HTERT RPE-1 (cell line): ENCODE results near the gene JARID2.

ENCODE experiments used
- in situ Hi-C: fragments of 300-500 bp; cut with MboI; formaldehyde crosslinking; loops from 4 replicates; pipeline ENCODE4 v1.14.3; 2020; ENCODE audit warnings: low sequenced_read_pairs

The JARID2 gene

GRCh38 chr6:15479761-15480160 is 233.9 kb downstream of the JARID2 start:
- in situ Hi-C loops = no loop called here

DNA sequence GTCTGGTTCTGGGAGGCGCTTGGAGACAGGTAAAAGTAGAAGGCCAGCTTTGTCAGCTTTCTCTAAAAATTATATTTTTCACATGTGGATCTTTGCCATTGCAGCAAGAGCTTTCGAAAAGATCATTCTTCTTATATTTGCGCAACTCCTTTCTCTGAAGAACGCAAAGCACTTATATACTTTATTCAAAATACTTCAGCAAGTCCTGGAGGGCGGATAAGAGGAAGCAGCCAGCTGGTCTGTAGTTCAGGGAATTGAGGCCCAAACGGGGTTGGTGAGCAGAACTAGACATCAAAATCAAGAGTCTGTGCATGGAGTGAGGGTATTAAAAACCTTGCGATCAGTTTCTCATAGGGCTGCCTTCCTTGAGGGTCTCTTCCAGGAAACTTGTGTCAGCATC is 234.7 kb downstream of the JARID2 start:
- in situ Hi-C loops = no loop called here

- in situ Hi-C loops = no loop called here
These were observed 235.8 kb downstream of the JARID2 start for GRCh38 chr6:15481390-15482291.

GRCh38 chr6:15483060-15483459 is 237.2 kb downstream of the JARID2 start:
- in situ Hi-C loops = no loop called here

DNA sequence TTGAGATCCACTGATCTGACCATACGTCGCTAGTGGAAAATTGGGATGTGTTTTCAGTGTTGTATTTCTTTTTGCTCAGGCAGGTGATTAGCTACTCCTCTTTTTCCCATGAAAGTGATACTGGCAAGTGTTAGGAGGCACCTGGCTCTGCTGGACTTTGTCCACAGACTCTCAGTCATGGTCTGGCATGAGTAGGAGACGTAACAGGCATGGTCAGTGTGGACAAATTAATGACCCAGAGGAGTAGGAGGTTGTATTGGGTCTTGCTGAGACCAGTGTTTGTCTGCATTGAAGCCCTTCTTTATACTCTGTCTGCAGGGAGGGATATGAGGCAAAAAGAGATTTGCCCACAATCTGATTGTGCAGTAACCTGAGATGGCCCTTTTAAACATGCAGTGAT is 238.3 kb downstream of the JARID2 start:
- in situ Hi-C loops = no loop called here

DNA sequence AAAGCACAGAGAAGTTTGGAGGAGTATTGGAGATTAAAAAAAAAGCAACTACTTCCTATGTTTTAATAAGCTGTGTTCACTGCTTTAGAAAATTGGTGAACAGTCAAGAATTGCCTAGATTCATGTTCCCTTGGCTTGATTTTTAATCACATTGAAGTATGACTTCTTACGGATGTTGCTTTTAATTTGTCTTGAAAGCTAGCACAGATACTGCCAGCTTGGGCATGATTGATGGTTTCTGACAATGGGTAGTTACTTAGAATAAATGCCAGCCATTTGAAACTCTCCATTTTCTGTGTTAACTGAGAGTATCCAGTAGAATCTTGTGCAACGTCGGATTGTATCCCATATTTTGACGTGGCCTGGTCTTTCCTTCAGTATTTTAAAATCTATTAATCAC is 239.0 kb downstream of the JARID2 start:
- in situ Hi-C loops = no loop called here

GRCh38 chr6:15485936-15486335 is 240.1 kb downstream of the JARID2 start:
- in situ Hi-C loops = no loop called here

DNA sequence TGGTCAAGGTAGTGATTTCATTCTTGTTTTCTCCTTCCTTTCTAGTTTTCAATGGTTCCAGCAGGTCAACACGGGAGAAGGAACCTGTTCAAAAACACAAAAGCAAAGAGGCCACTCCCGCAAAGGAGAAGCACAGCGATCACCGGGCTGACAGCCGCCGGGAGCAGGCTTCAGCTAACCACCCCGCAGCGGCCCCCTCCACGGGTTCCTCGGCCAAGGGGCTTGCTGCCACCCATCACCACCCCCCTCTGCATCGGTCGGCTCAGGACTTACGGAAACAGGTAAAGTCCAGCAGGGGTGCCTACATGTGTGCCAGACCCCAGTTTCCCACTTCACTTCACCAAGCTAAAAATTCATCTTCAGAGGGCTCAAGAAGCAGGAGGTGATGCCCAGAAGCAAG is 241.4 kb downstream of the JARID2 start:
- in situ Hi-C loops = no loop called here

DNA sequence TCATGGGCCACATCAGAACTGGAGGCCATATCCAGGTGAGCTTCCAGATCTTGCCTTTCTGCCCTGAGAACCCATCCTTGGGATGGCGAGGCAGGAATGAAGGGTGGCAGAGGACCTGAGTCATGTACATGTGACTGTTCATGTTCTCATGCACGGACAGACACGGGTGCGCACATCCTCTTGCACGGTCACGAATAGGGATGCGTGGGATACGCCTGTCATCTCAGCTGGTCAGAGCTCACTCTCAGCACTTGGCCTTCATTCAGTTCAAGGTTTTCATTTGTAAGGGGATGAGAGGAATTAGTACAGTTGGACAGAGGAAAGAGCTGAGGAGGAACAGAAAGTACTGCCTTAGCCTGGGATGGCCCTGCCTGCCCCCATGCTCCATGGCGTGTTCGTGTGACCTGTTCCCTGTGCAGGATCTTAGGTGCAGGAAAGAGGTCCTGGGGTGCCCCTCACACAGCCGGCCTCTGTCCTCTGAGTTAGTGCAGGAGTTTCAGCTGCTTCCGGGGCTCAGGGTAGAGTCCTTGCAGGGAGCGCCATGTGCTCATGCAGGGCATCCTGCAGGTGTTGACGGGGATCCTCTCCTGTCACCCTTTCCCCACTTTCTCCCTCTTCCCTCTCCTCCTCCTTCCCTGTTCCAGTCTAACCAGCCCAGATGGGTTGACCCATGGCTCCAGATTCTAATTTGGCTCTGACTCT is 243.5 kb downstream of the JARID2 start:
- in situ Hi-C loops = no loop called here

GRCh38 chr6:15490242-15491100 is 244.6 kb downstream of the JARID2 start:
- in situ Hi-C loops = no loop called here

- in situ Hi-C loops = no loop called here
These were observed 245.6 kb downstream of the JARID2 start for GRCh38 chr6:15491255-15491985.

- in situ Hi-C loops = no loop called here
These were observed 246.1 kb downstream of the JARID2 start for GRCh38 chr6:15491986-15492269.

GRCh38 chr6:15493437-15494168 is 247.7 kb downstream of the JARID2 start:
- in situ Hi-C loops = no loop called here

DNA sequence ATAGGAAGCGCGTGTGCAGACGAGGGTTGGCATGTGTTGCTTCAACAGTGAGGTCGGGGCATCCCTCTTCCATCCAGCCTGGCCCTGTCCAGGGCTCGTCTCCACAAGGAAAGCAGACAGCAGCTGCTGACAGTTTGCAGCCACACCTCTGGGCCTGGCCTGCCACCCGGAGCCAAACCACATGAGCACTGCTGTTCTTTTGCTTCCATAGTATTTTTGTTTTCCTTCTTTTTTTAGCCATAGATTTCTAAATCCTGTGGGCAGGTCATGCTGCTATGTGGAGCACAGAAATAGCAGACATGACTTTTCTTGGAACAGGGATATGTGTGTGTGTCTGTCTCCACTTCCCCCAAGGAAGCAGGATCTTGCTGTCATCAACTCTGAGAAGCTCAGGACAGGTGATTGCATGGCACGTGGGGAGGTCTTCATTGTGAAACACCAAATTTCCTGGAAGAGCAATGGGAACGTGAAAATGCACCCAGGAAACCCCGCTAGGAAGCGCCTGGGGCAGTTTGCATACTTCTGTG is 249.6 kb downstream of the JARID2 start:
- in situ Hi-C loops = no loop called here

DNA sequence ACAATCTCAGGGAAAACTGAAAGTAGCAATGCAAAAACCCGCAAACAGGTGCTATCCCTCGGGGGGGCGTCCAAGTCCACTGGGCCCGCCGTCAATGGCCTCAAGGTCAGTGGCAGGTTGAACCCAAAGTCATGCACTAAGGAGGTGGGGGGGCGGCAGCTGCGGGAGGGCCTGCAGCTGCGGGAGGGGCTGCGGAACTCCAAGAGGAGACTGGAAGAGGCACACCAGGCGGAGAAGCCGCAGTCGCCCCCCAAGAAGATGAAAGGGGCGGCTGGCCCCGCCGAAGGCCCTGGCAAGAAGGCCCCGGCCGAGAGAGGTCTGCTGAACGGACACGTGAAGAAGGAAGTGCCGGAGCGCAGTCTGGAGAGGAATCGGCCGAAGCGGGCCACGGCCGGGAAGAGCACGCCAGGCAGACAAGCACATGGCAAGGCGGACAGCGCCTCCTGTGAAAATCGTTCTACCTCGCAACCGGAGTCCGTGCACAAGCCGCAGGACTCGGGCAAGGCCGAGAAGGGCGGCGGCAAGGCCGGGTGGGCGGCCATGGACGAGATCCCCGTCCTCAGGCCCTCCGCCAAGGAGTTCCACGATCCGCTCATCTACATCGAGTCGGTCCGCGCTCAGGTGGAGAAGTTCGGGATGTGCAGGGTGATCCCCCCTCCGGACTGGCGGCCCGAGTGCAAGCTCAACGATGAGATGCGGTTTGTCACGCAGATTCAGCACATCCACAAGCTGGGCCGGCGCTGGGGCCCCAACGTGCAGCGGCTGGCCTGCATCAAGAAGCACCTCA is 250.7 kb downstream of the JARID2 start:
- in situ Hi-C loops = no loop called here

DNA sequence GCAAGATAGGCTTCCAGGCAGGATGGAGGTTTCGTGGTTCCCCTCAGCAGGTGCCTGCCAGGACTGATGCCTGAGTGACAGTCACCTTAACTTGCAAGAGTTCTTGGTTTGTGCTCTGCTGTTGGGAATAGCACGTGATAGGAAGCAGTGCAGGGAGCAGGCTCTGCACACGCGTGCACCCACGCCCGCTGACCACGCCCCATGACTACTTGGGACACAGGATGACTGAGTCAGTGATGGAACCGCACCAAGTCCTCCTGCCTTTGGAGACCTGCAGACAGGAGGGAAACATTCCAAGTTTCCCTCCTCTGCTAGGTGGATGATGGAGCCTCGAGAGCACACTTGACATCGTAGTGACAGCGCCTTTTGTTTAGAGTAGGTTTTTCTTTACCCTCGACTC is 252.8 kb downstream of the JARID2 start:
- in situ Hi-C loops = no loop called here

- in situ Hi-C loops = no loop called here
These were observed 253.3 kb downstream of the JARID2 start for GRCh38 chr6:15499125-15499524.

DNA sequence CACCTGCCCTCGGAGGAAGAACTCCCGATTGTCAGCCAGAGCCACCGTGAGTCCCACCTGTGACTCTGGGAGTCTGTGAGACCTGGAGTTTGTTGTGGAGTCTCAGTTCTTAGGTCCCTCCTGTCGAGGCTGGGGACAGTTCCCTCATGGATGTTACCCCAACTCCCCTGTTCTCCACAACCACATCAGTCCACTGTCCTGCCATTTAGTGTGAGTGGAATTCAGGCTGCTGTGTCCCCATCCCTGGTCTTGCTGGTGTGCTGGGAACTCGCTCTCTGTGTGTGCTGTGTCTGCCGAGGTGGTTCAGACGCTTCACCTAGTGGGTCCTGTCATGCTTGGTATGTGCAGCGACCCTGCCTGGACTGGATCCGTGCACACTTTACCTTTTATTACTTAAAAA is 253.7 kb downstream of the JARID2 start:
- in situ Hi-C loops = no loop called here

DNA sequence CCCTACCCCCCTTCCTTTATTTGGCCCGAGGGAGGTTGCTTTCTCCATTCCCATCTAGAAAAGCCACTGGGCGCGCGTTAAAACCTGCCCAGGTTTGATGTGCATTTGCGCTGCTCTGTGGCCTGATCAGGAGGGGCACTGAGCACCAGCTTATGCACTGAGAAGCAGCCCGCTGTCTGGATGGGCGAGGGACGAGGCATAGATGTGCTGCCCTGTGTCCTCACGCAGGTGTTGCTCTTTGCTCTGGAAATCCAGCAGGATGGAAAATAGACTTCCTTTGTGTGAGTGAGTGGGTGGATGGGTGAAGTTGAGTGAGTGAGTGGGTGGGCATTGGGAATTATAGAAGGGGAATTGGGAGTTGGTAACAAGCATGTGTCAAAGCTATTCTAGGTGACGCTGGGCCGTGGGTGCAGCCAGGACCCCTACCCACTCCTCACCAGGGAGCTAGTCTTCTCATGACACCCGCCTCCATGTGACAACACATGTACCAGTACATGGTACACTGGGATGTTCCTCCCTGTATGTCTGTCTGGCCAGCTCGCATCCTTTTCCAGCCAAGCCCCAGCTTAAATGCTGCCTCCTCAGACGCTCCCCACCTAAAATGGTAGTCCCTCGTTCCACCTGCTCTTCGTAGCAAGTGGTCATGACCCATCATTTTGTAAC is 254.3 kb downstream of the JARID2 start:
- in situ Hi-C loops = no loop called here
